Neural cell (in vitro differentiated cells): ENCODE results near the gene ETF1. TPM values are rescaled to one million over a fixed set of nuclear protein-coding genes. Genes with fewer than 3 reads are reported as not detected.

ENCODE experiments used
- H2AFZ ChIP-seq: fragments of 200-600, 300-800 bp; sonication (generic), shearing (Covaris generic); 2 replicates; pipeline ENCODE4 v1.6.0; 2014; ENCODE audit warnings: low read depth, mild to moderate bottlenecking, antibody characterized with exemption, low read length, moderate library complexity
- H3F3A ChIP-seq: fragments of 200-600 bp; shearing (Covaris generic); 2 replicates; pipeline ENCODE4 v1.6.1; 2016; ENCODE audit warnings: mild to moderate bottlenecking, moderate library complexity, mixed read lengths, antibody characterized with exemption, low read length; ENCODE audit not compliant: insufficient read depth, poor library complexity, severe bottlenecking
- H3K27ac ChIP-seq: fragments of 200-600, 300-800 bp; sonication (generic), shearing (Covaris generic); 2 replicates; pipeline ENCODE4 v1.5.1; 2014; ENCODE audit warnings: mild to moderate bottlenecking, low read length, moderate library complexity
- H3K27me3 ChIP-seq: fragments of 300-800, 200-600 bp; sonication (generic), shearing (Covaris generic); 2 replicates; pipeline ENCODE4 v1.6.0; 2014; ENCODE audit warnings: mild to moderate bottlenecking, low read depth, low read length, moderate library complexity; ENCODE audit not compliant: insufficient read depth
- H3K36me3 ChIP-seq: fragments of 300-800, 200-600 bp; sonication (generic), shearing (Covaris generic); 2 replicates; pipeline ENCODE4 v1.5.1; 2014; ENCODE audit warnings: mild to moderate bottlenecking, antibody characterized with exemption, low read length, moderate library complexity; ENCODE audit not compliant: insufficient read depth
- H3K4me2 ChIP-seq: fragments of 300-800, 200-600 bp; sonication (generic), shearing (Covaris generic); 2 replicates; pipeline ENCODE4 v1.6.0; 2014; ENCODE audit warnings: mild to moderate bottlenecking, low read length
- H3K4me3 ChIP-seq: fragments of 300-800, 200-600 bp; sonication (generic), shearing (Covaris generic); 2 replicates; pipeline ENCODE4 v1.5.1; 2014; ENCODE audit warnings: mild to moderate bottlenecking, low read length, moderate library complexity
- H3K79me2 ChIP-seq: fragments of 200-600 bp; shearing (Covaris generic); replicated peaks from 2 replicates; pipeline ENCODE4 v1.6.0; 2014; ENCODE audit warnings: mild to moderate bottlenecking, low read length, moderate library complexity; ENCODE audit not compliant: insufficient read depth
- H3K9ac ChIP-seq: fragments of 300-800, 200-600 bp; sonication (generic), shearing (Covaris generic); 2 replicates; pipeline ENCODE4 v1.6.1; 2016; ENCODE audit warnings: mild to moderate bottlenecking, low read length, mixed read lengths
- H3K9me2 ChIP-seq: fragments of 200-600 bp; shearing (Covaris generic); 2 replicates; pipeline ENCODE4 v1.6.1; 2016; ENCODE audit warnings: mild to moderate bottlenecking, low read length, mixed read lengths; ENCODE audit not compliant: insufficient read depth
- H3K9me3 ChIP-seq: fragments of 200-600, 300-800 bp; sonication (generic), shearing (Covaris generic); 2 replicates; pipeline ENCODE4 v1.6.1; 2016; ENCODE audit warnings: mild to moderate bottlenecking, mixed run types, low read length, moderate library complexity, mixed read lengths
- H4K20me1 ChIP-seq: fragments of 200-600 bp; shearing (Covaris generic); 2 replicates; pipeline ENCODE4 v1.6.1; 2016; ENCODE audit warnings: mild to moderate bottlenecking, mixed run types; ENCODE audit not compliant: insufficient read depth
- EP300 ChIP-seq: fragments of 450-650 bp; conservative IDR thresholded peaks from 2 replicates; pipeline ENCODE4 v1.6.1; 2014; ENCODE audit warnings: antibody characterized with exemption, mild to moderate bottlenecking, moderate library complexity; ENCODE audit not compliant: poor library complexity, severe bottlenecking
- EZH2 ChIP-seq: fragments of 200-600, 300-800 bp; shearing (Covaris generic), sonication (generic); IDR thresholded peaks from 2 replicates; pipeline ENCODE4 v1.6.1; 2014; ENCODE audit warnings: antibody characterized with exemption, low read length, borderline replicate concordance, mild to moderate bottlenecking; ENCODE audit not compliant: insufficient read depth, poor library complexity, severe bottlenecking
- MXI1 ChIP-seq: fragments of 450-650 bp; conservative IDR thresholded peaks from 2 replicates; pipeline ENCODE4 v1.6.1; 2014; ENCODE audit warnings: antibody characterized with exemption, mild to moderate bottlenecking; ENCODE audit not compliant: poor library complexity, severe bottlenecking
- POLR2AphosphoS5 ChIP-seq: IDR thresholded peaks from 2 replicates; pipeline ENCODE4 v1.6.1; 2012
- RAD21 ChIP-seq: fragments of 450-650 bp; conservative IDR thresholded peaks from 2 replicates; pipeline ENCODE4 v1.6.1; 2014; ENCODE audit warnings: antibody characterized with exemption, mild to moderate bottlenecking, moderate library complexity
- SMC3 ChIP-seq: fragments of 450-650 bp; conservative IDR thresholded peaks from 2 replicates; pipeline ENCODE4 v1.6.1; 2014; ENCODE audit warnings: antibody characterized with exemption, mild to moderate bottlenecking, moderate library complexity; ENCODE audit not compliant: poor library complexity
- TAF1 ChIP-seq: IDR thresholded peaks from 2 replicates; pipeline ENCODE4 v1.6.1; 2012; ENCODE audit warnings: low read depth
- polyA plus RNA-seq: library from polyadenylated mRNA; depleted of rRNA; stranded (reverse); fragments of >200 nt; gene quantifications from 2 replicates; pipeline ENCODE4 v1.2.3, GENCODE V29; 2014
- TF ChIP-seq, protein P1 (sequence below): IDR thresholded peaks from 2 replicates; pipeline ENCODE4 v1.6.1; 2012; ENCODE audit warnings: borderline replicate concordance
- TF ChIP-seq, protein P2 (sequence below): fragments of 450-650 bp; IDR thresholded peaks from 2 replicates; pipeline ENCODE4 v1.5.1; 2014; ENCODE audit warnings: antibody characterized with exemption, mild to moderate bottlenecking, moderate library complexity; ENCODE audit not compliant: poor library complexity, severe bottlenecking

ETF1 gene
- polyA plus RNA-seq, 1 donor from 2014 or later, result 62.1 TPM

DNA sequence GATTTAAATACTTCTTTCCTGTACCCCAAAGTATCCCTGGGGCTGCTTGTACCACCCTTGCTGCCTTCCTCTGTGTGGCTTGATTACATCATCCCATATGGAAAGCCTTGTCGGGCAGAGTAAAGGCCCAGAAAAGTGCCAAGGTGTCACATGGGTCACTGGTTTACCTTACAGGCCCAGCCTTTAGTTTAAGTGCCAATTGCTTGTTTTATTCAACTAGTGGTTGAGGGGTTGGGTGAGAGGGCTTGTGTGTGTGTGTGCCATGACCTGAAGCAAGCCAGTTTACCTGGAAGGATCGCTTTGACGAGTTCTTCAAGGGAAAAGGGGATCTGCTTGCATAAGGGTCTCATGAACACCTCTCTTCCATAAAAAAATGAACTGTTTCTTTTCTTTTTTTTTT lies 39.9 kb upstream of the ETF1 start:
- no peak overlapping the region for H2AFZ ChIP-seq
- no peak for TF ChIP-seq POLR2AphosphoS5
- no peak for TF ChIP-seq RAD21
- no peak for TF ChIP-seq MXI1
- no peak for TF ChIP-seq TAF1
- TF ChIP-seq SMC3, result no peak
- no peak for TF ChIP-seq EP300
- TF ChIP-seq, protein P1, sequence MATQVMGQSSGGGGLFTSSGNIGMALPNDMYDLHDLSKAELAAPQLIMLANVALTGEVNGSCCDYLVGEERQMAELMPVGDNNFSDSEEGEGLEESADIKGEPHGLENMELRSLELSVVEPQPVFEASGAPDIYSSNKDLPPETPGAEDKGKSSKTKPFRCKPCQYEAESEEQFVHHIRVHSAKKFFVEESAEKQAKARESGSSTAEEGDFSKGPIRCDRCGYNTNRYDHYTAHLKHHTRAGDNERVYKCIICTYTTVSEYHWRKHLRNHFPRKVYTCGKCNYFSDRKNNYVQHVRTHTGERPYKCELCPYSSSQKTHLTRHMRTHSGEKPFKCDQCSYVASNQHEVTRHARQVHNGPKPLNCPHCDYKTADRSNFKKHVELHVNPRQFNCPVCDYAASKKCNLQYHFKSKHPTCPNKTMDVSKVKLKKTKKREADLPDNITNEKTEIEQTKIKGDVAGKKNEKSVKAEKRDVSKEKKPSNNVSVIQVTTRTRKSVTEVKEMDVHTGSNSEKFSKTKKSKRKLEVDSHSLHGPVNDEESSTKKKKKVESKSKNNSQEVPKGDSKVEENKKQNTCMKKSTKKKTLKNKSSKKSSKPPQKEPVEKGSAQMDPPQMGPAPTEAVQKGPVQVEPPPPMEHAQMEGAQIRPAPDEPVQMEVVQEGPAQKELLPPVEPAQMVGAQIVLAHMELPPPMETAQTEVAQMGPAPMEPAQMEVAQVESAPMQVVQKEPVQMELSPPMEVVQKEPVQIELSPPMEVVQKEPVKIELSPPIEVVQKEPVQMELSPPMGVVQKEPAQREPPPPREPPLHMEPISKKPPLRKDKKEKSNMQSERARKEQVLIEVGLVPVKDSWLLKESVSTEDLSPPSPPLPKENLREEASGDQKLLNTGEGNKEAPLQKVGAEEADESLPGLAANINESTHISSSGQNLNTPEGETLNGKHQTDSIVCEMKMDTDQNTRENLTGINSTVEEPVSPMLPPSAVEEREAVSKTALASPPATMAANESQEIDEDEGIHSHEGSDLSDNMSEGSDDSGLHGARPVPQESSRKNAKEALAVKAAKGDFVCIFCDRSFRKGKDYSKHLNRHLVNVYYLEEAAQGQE, result no peak
- TF ChIP-seq EZH2, result no peak
- TF ChIP-seq, protein P2, sequence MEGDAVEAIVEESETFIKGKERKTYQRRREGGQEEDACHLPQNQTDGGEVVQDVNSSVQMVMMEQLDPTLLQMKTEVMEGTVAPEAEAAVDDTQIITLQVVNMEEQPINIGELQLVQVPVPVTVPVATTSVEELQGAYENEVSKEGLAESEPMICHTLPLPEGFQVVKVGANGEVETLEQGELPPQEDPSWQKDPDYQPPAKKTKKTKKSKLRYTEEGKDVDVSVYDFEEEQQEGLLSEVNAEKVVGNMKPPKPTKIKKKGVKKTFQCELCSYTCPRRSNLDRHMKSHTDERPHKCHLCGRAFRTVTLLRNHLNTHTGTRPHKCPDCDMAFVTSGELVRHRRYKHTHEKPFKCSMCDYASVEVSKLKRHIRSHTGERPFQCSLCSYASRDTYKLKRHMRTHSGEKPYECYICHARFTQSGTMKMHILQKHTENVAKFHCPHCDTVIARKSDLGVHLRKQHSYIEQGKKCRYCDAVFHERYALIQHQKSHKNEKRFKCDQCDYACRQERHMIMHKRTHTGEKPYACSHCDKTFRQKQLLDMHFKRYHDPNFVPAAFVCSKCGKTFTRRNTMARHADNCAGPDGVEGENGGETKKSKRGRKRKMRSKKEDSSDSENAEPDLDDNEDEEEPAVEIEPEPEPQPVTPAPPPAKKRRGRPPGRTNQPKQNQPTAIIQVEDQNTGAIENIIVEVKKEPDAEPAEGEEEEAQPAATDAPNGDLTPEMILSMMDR, result no peak
- no peak overlapping the region for H3K4me3 ChIP-seq
- no peaks in the 10 kb centered on the region for H4K20me1 ChIP-seq
- H3F3A ChIP-seq, result no peaks in the 10 kb centered on the region
- H3K9ac ChIP-seq, result no peak overlapping the region
- no peak overlapping the region for H3K4me2 ChIP-seq
- no peaks in the 10 kb centered on the region for H3K27me3 ChIP-seq
- H3K27ac ChIP-seq, result no peak overlapping the region
- no peaks in the 10 kb centered on the region for H3K9me2 ChIP-seq
- no peaks in the 10 kb centered on the region for H3K36me3 ChIP-seq
- H3K9me3 ChIP-seq, result no peaks in the 10 kb centered on the region
- H3K79me2 ChIP-seq, result no peaks in the 10 kb centered on the region

DNA sequence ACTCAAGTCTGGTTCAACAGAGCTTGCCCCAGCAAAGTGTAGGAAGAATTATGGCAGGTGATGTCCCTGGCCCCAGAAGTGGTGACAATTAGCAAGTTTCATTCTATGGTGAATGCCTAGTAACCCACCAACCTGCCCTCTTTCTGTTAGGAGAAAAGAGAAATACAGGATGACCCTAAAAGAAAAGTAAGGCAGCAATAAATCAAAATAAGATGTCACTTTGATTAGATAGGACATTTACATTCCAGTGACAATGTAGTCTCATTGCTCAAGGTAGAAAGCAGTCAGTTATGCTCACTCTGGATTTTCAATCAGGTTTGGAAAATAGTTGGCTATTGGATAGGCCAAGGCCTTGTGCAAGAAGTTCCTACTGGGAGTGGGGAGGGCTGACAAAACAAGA lies 37.7 kb upstream of the ETF1 start:
- Histone ChIP-seq H3K27ac (peak overlapping the region; percentile 4), H3K9ac (no peak overlapping the region), H3K9me2 (no peaks in the 10 kb centered on the region), H2AFZ (no peak overlapping the region), H3K4me2 (no peak overlapping the region), H3K36me3 (no peaks in the 10 kb centered on the region), H3K4me3 (no peak overlapping the region), H3K27me3 (no peaks in the 10 kb centered on the region), H3F3A (no peaks in the 10 kb centered on the region), H3K9me3 (no peaks in the 10 kb centered on the region), H3K79me2 (no peaks in the 10 kb centered on the region), H4K20me1 (no peaks in the 10 kb centered on the region)
- TF ChIP-seq, protein P2, result no peak
- no peak for TF ChIP-seq SMC3
- TF ChIP-seq POLR2AphosphoS5, result no peak
- no peak for TF ChIP-seq EP300
- TF ChIP-seq TAF1, result no peak
